ENCODE results near the gene AGPAT3. TPM values are rescaled to one million over a fixed set of nuclear protein-coding genes. Genes with fewer than 3 reads are reported as not detected.

The AGPAT3 gene
- total and polyA plus RNA-seq, 5 donors from 2014 or later, result 13.3 to 67.8 (median 18.1) TPM

DNA sequence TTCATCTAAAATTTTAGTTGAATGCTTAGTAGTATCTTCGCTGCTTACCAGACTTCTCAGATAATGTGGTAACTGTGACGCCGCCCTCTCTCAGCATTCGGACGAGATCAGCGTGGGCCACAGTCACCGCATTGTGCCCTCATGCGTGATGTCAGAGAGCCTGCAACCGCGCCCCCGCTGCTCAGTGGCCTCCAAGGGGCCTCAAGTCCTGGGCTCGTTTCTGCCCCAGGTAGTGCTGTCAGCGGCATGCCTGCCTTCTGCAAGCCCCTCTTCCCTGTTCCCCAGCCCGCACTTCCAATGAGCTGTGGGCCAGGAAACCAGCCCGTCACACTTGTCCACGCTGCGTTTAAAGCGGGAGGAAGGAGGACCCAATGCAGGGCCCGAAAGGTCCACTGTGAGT, 85.5 kb downstream of the AGPAT3 start:
- Histone ChIP-seq H3K27me3 (ENCODE audit: control insufficient read depth, insufficient read depth, low read length) (no peaks in the 10 kb centered on the region), H3K9me3 (ENCODE audit: control insufficient read depth in 2 of 2, low read length in 2 of 2) (peaks cover 4 to 14% of the 10 kb centered on the region in 2 experiments), H3K27ac (ENCODE audit: insufficient read depth, low read length, poor library complexity, severe bottlenecking) (no peak overlapping the region), H3K4me3 (ENCODE audit: low read depth, low read length) (no peak overlapping the region), H3K4me1 (ENCODE audit: control insufficient read depth, insufficient read depth, low read length, poor library complexity, severe bottlenecking) (peaks cover 8% of the 10 kb centered on the region), H3K36me3 (ENCODE audit: control insufficient read depth, insufficient read depth, low read length) (peaks cover 18% of the 10 kb centered on the region)
- ATAC-seq (ENCODE audit: low read depth in 2 of 2) (no peak), DNase-seq (no peak)
- Mint-ChIP-seq H3K27ac (no peak overlapping the region), H3K4me1 (peaks cover 4 to 38% (median 14%) of the 10 kb centered on the region in 4 donors), H3K9me3 (peaks cover 0 to 17% (median 2%) of the 10 kb centered on the region in 7 donors), H3K4me3 (no peak overlapping the region), H3K36me3 (peaks cover 23% of the 10 kb centered on the region), H3K27me3 (no peaks in the 10 kb centered on the region)

DNA sequence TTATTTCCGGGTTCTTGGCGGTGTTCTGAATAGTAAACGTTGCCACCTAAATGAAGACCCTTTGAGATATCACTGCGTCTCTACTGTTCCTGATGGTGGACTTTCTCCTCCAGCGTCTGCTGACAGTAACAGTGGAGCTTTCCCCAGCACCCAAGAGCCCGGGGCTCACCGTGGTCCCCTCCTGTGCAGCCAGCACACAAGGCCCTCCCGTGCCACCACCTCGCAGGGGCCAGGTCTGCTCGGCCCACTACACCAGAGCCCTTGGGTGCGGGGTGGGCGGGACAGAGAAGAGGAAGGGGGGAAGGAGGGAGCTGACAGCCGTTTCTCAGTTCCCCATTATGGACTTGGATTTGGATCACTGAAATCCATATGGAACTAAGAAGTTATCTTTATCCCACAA, 85.9 kb downstream of the AGPAT3 start:
- ATAC-seq (ENCODE audit: low read depth in 2 of 2) (no peak), DNase-seq (no peak)
- H3K4me3 ChIP-seq (ENCODE audit: low read depth, low read length), result no peak overlapping the region
- peaks cover 4 to 14% of the 10 kb centered on the region in 2 experiments for H3K9me3 ChIP-seq (ENCODE audit: control insufficient read depth in 2 of 2, low read length in 2 of 2)
- H3K27ac ChIP-seq (ENCODE audit: insufficient read depth, low read length, poor library complexity, severe bottlenecking), result no peak overlapping the region
- Mint-ChIP-seq H3K9me3 (peaks cover 0 to 17% (median 2%) of the 10 kb centered on the region in 7 donors), H3K27me3 (no peaks in the 10 kb centered on the region), H3K4me1 (peaks cover 4 to 38% (median 14%) of the 10 kb centered on the region in 4 donors), H3K36me3 (peaks cover 23% of the 10 kb centered on the region), H3K4me3 (no peak overlapping the region), H3K27ac (no peak overlapping the region)
- H3K27me3 ChIP-seq (ENCODE audit: control insufficient read depth, insufficient read depth, low read length), result no peaks in the 10 kb centered on the region
- peaks cover 18% of the 10 kb centered on the region for H3K36me3 ChIP-seq (ENCODE audit: control insufficient read depth, insufficient read depth, low read length)
- H3K4me1 ChIP-seq (ENCODE audit: control insufficient read depth, insufficient read depth, low read length, poor library complexity, severe bottlenecking), result peaks cover 8% of the 10 kb centered on the region

- Histone ChIP-seq H3K27me3 (ENCODE audit: control insufficient read depth, insufficient read depth, low read length) (no peaks in the 10 kb centered on the region), H3K4me1 (ENCODE audit: control insufficient read depth, insufficient read depth, low read length, poor library complexity, severe bottlenecking) (peaks cover 8% of the 10 kb centered on the region), H3K4me3 (ENCODE audit: low read depth, low read length) (no peak overlapping the region), H3K36me3 (ENCODE audit: control insufficient read depth, insufficient read depth, low read length) (peaks cover 13% of the 10 kb centered on the region), H3K27ac (ENCODE audit: insufficient read depth, low read length, poor library complexity, severe bottlenecking) (no peak overlapping the region), H3K9me3 (ENCODE audit: control insufficient read depth in 2 of 2, low read length in 2 of 2) (peaks cover 4 to 14% of the 10 kb centered on the region in 2 experiments)
- Mint-ChIP-seq H3K4me1 (peaks cover 4 to 44% (median 14%) of the 10 kb centered on the region in 4 donors), H3K27me3 (no peaks in the 10 kb centered on the region), H3K4me3 (no peak overlapping the region), H3K9me3 (peaks cover 0 to 17% (median 2%) of the 10 kb centered on the region in 7 donors), H3K36me3 (peaks cover 23% of the 10 kb centered on the region), H3K27ac (peak overlapping the region in 1 of 3 donors; percentile 21)
- no peak for ATAC-seq (ENCODE audit: low read depth in 2 of 2)
- DNase-seq, result no peak
Measured at GRCh38 chr21:43951911-43952703, 87.1 kb downstream of the AGPAT3 start.

DNA sequence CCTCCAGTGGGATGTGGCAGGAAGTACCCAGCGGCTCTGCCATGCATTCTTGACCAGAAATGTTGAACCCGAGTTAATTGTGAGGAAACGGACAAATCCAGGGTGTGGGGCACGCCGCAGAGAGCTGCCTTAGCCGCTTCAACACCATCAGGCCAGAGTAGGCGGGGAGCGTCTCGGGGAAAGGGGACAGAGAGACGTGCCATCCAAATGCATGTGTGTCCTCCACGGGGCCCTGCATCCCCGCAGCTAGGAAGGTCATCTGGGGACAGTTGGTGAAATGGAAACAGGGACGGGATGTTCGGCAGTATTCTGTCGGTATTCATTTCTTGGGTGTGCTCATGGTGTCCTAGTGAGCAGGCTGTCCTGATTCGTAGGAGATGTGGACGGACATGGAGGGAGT, 88.0 kb downstream of the AGPAT3 start:
- ATAC-seq (ENCODE audit: low read depth in 2 of 2), result no peak
- H3K9me3 Mint-ChIP-seq, result peaks cover 0 to 17% (median 2%) of the 10 kb centered on the region in 7 donors
- Histone ChIP-seq H3K36me3 (ENCODE audit: control insufficient read depth, insufficient read depth, low read length) (peaks cover 11% of the 10 kb centered on the region), H3K27ac (ENCODE audit: insufficient read depth, low read length, poor library complexity, severe bottlenecking) (no peak overlapping the region), H3K4me1 (ENCODE audit: control insufficient read depth, insufficient read depth, low read length, poor library complexity, severe bottlenecking) (peaks cover 8% of the 10 kb centered on the region), H3K9me3 (ENCODE audit: control insufficient read depth in 2 of 2, low read length in 2 of 2) (peaks cover 4 to 12% of the 10 kb centered on the region in 2 experiments), H3K27me3 (ENCODE audit: control insufficient read depth, insufficient read depth, low read length) (no peaks in the 10 kb centered on the region), H3K4me3 (ENCODE audit: low read depth, low read length) (no peak overlapping the region)
- no peaks in the 10 kb centered on the region for H3K27me3 Mint-ChIP-seq
- H3K4me1 Mint-ChIP-seq, result peaks cover 4 to 44% (median 14%) of the 10 kb centered on the region in 4 donors
- H3K4me3 Mint-ChIP-seq, result peak overlapping the region in 1 of 4 donors; percentile 11
- H3K36me3 Mint-ChIP-seq, result peaks cover 20% of the 10 kb centered on the region
- no peak overlapping the region for H3K27ac Mint-ChIP-seq
- no peak for DNase-seq

GRCh38 chr21:43954042-43954441, 89.0 kb downstream of the AGPAT3 start:
- H3K27me3 ChIP-seq (ENCODE audit: control insufficient read depth, insufficient read depth, low read length), result no peaks in the 10 kb centered on the region
- Mint-ChIP-seq H3K36me3 (peaks cover 13% of the 10 kb centered on the region), H3K9me3 (peaks cover 0 to 10% (median 0%) of the 10 kb centered on the region in 7 donors), H3K4me1 (peaks cover 4 to 40% (median 13%) of the 10 kb centered on the region in 4 donors), H3K4me3 (no peak overlapping the region), H3K27ac (no peak overlapping the region), H3K27me3 (no peaks in the 10 kb centered on the region)
- H3K27ac ChIP-seq (ENCODE audit: insufficient read depth, low read length, poor library complexity, severe bottlenecking), result no peak overlapping the region
- H3K36me3 ChIP-seq (ENCODE audit: control insufficient read depth, insufficient read depth, low read length), result peaks cover 3% of the 10 kb centered on the region
- peaks cover 0 to 4% of the 10 kb centered on the region in 2 experiments for H3K9me3 ChIP-seq (ENCODE audit: control insufficient read depth in 2 of 2, low read length in 2 of 2)
- no peak overlapping the region for H3K4me3 ChIP-seq (ENCODE audit: low read depth, low read length)
- no peak for DNase-seq
- H3K4me1 ChIP-seq (ENCODE audit: control insufficient read depth, insufficient read depth, low read length, poor library complexity, severe bottlenecking), result peaks cover 8% of the 10 kb centered on the region
- ATAC-seq (ENCODE audit: low read depth in 2 of 2), result no peak

DNA sequence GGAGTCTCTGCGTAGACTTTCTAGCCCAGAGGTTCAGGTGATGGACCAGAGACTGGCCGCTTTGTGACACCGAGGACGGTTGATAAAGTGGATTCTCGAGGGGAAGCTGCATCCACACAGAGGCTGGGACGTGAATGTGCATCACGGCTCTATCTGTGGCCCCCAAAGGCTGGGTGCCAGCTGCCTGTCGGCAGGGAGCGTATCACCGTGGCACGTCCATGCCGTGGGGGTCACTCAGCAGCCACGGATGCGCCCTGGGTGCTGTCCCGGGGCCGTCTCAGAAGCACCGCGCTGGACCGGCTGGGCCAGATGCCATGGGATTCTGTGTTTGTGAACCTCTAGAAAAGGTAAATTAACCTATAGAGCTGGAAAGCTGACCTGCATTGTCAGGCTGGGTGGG, 89.9 kb downstream of the AGPAT3 start:
- peaks cover under 1 to 31% (median 6%) of the 10 kb centered on the region in 4 donors for H3K4me1 Mint-ChIP-seq
- no peaks in the 10 kb centered on the region for H3K27me3 ChIP-seq (ENCODE audit: control insufficient read depth, insufficient read depth, low read length)
- peaks cover 5% of the 10 kb centered on the region for H3K36me3 Mint-ChIP-seq
- H3K4me3 ChIP-seq (ENCODE audit: low read depth, low read length), result no peak overlapping the region
- H3K9me3 ChIP-seq (ENCODE audit: control insufficient read depth in 2 of 2, low read length in 2 of 2), result no peaks in the 10 kb centered on the region
- no peak overlapping the region for H3K27ac ChIP-seq (ENCODE audit: insufficient read depth, low read length, poor library complexity, severe bottlenecking)
- ATAC-seq (ENCODE audit: low read depth in 2 of 2), result no peak
- H3K9me3 Mint-ChIP-seq, result peaks cover 0 to 2% (median 0%) of the 10 kb centered on the region in 7 donors
- peaks cover 10% of the 10 kb centered on the region for H3K36me3 ChIP-seq (ENCODE audit: control insufficient read depth, insufficient read depth, low read length)
- H3K27me3 Mint-ChIP-seq, result no peaks in the 10 kb centered on the region
- peaks cover under 1% of the 10 kb centered on the region for H3K4me1 ChIP-seq (ENCODE audit: control insufficient read depth, insufficient read depth, low read length, poor library complexity, severe bottlenecking)
- no peak overlapping the region for H3K27ac Mint-ChIP-seq
- DNase-seq, result no peak
- H3K4me3 Mint-ChIP-seq, result no peak overlapping the region

DNA sequence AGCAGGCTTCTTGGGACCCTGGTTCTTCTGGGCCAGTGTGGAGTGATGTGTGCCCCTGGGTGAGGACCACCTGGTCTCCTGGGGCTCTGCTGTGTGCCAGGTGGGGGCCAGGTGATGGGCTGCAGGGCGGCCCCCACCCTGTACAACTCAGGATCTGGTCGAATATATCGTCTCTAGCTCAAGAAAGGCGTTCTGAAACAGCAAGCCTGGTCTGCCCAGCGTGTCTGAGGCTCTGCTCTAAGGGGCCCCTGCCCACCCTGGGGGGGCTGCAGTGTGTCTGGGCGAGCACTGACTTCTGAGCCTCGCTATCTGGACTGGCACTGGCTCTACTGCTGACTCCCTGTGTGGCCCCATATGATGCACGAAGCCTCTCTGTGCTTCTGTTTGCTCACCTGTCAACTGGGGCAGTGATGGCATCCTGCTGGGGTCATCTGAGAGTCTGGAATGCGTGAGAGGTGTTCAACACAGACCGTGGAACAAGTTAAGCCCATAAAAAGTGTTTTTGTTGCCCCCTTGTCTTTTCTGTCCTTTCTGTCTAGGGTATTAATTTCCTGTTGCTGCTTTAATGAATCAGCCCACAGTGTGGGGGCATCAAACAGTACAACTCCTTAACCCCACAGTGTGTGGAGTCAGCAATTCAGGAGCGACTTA, 91.1 kb downstream of the AGPAT3 start:
- H3K27me3 ChIP-seq (ENCODE audit: control insufficient read depth, insufficient read depth, low read length), result no peaks in the 10 kb centered on the region
- peaks cover 0 to 26% (median 1%) of the 10 kb centered on the region in 4 donors for H3K4me1 Mint-ChIP-seq
- no peak overlapping the region for H3K27ac ChIP-seq (ENCODE audit: insufficient read depth, low read length, poor library complexity, severe bottlenecking)
- peaks cover 10% of the 10 kb centered on the region for H3K36me3 Mint-ChIP-seq
- ATAC-seq (ENCODE audit: low read depth in 2 of 2), result peak in 1 of 2 donors; percentile 23
- peaks cover 0 to 2% (median 0%) of the 10 kb centered on the region in 7 donors for H3K9me3 Mint-ChIP-seq
- no peaks in the 10 kb centered on the region for H3K4me1 ChIP-seq (ENCODE audit: control insufficient read depth, insufficient read depth, low read length, poor library complexity, severe bottlenecking)
- H3K9me3 ChIP-seq (ENCODE audit: control insufficient read depth in 2 of 2, low read length in 2 of 2), result no peaks in the 10 kb centered on the region
- peak overlapping the region in 2 of 3 donors; percentile 41 to 55 for H3K27ac Mint-ChIP-seq
- DNase-seq, result no peak
- H3K27me3 Mint-ChIP-seq, result no peaks in the 10 kb centered on the region
- H3K4me3 Mint-ChIP-seq, result no peak overlapping the region
- no peak overlapping the region for H3K4me3 ChIP-seq (ENCODE audit: low read depth, low read length)
- H3K36me3 ChIP-seq (ENCODE audit: control insufficient read depth, insufficient read depth, low read length), result peaks cover 18% of the 10 kb centered on the region
